HepG2 (cell line): ENCODE results near the gene SS18L1. TPM values are rescaled to one million over a fixed set of nuclear protein-coding genes. Genes with fewer than 3 reads are reported as not detected.
A peak's percentile ranks its signal among the peaks of the same experiment; 100 is the strongest.

Source experiments
- BORCS8-MEF2B ChIP-seq: sonication (generic); formaldehyde crosslinking; IDR thresholded peaks from 2 replicates; pipeline ENCODE4 v1.8.0; 2022; ENCODE audit warnings: mild to moderate bottlenecking, missing genetic modification reagents
- CAMTA2 ChIP-seq: sonication (generic); formaldehyde crosslinking; IDR thresholded peaks from 2 replicates; pipeline ENCODE4 v1.4.0; 2020; ENCODE audit warnings: mild to moderate bottlenecking, missing genetic modification reagents, borderline replicate concordance
- DMAP1 ChIP-seq: IDR thresholded peaks from 2 replicates; pipeline ENCODE4 v1.6.1; 2016
- JUN ChIP-seq: sonication (generic); formaldehyde crosslinking; IDR thresholded peaks from 2 replicates; pipeline ENCODE4 v1.4.0; 2020; ENCODE audit warnings: mild to moderate bottlenecking, missing genetic modification reagents
- MAF1 ChIP-seq: sonication (generic); formaldehyde crosslinking; IDR thresholded peaks from 2 replicates; pipeline ENCODE4 v1.5.0; 2020; ENCODE audit warnings: missing genetic modification reagents, borderline replicate concordance
- MED13 ChIP-seq: sonication (generic); formaldehyde crosslinking; IDR thresholded peaks from 2 replicates; pipeline ENCODE4 v1.5.0; 2020; ENCODE audit warnings: missing genetic modification reagents
- NFIB ChIP-seq: sonication (generic); formaldehyde crosslinking; IDR thresholded peaks from 2 replicates; pipeline ENCODE4 v1.9.0; 2021; ENCODE audit warnings: missing genetic modification reagents, mild to moderate bottlenecking, borderline replicate concordance
- RNF2 ChIP-seq: fragments of 450-650 bp; conservative IDR thresholded peaks from 2 replicates; pipeline ENCODE4 v1.6.1; 2016; ENCODE audit warnings: low read depth
- TEAD2 ChIP-seq: sonication (generic); formaldehyde crosslinking; IDR thresholded peaks from 2 replicates; pipeline ENCODE4 v1.9.0; 2021; ENCODE audit warnings: missing genetic modification reagents
- WIZ ChIP-seq: sonication (generic); formaldehyde crosslinking; IDR thresholded peaks from 2 replicates; pipeline ENCODE4 v1.5.1; 2020; ENCODE audit warnings: mild to moderate bottlenecking, missing genetic modification reagents
- ZBTB7A ChIP-seq: sonication (generic); formaldehyde crosslinking; IDR thresholded peaks from 2 replicates; pipeline ENCODE4 v1.8.0; 2022; ENCODE audit warnings: mild to moderate bottlenecking, missing genetic modification reagents
- ZFX ChIP-seq: sonication (generic); formaldehyde crosslinking; IDR thresholded peaks from 2 replicates; pipeline ENCODE4 v1.4.0; 2020; ENCODE audit warnings: mild to moderate bottlenecking, low read depth, missing genetic modification reagents, moderate library complexity
- ZNF235 ChIP-seq: sonication (generic); formaldehyde crosslinking; IDR thresholded peaks from 2 replicates; pipeline ENCODE4 v1.8.1; 2023; ENCODE audit warnings: mild to moderate bottlenecking, missing genetic modification reagents, borderline replicate concordance
- ZNF263 ChIP-seq: sonication (generic); formaldehyde crosslinking; IDR thresholded peaks from 2 replicates; pipeline ENCODE4 v1.4.0; 2020; ENCODE audit warnings: missing genetic modification reagents
- ZNF333 ChIP-seq: sonication (generic); formaldehyde crosslinking; IDR thresholded peaks from 2 replicates; pipeline ENCODE4 v1.4.0; 2020; ENCODE audit warnings: mild to moderate bottlenecking, missing genetic modification reagents, borderline replicate concordance
- ZNF567 ChIP-seq: sonication (generic); formaldehyde crosslinking; IDR thresholded peaks from 2 replicates; pipeline ENCODE4 v1.8.1; 2023; ENCODE audit warnings: mild to moderate bottlenecking, missing genetic modification reagents, borderline replicate concordance
- ZNF768 ChIP-seq: sonication (generic); formaldehyde crosslinking; IDR thresholded peaks from 2 replicates; pipeline ENCODE4 v1.4.0; 2020; ENCODE audit warnings: missing genetic modification reagents
- polyA plus RNA-seq, 8 experiments: library from polyadenylated mRNA; depleted of rRNA in 3 of 8; stranded (reverse) in 7 of 8; unstranded in 1 of 8; fragments of >200 nt; fragmentation: Illumina TruSeq in 4 of 8; extraction: Trizol in 4 of 8; gene quantifications; 2 replicates each; pipeline versions ENCODE4 v1.2.1 to v1.2.3, GENCODE V29; 2011 to 2016; ENCODE audit warnings: low read depth in 4 of 8, missing spikeins in 1 of 8, mixed read lengths in 1 of 8; ENCODE audit not compliant: insufficient read depth in 1 of 8
- total RNA-seq, 5 experiments: library from RNA; depleted of rRNA; stranded (reverse); fragments of >200 nt; fragmentation: Illumina TruSeq; extraction: Trizol; gene quantifications; 2 replicates each; pipeline ENCODE4 v1.2.3, GENCODE V29; 2016; ENCODE audit warnings: low read depth in 1 of 5
- TF ChIP-seq, protein P1 (sequence below): sonication (generic); formaldehyde crosslinking; IDR thresholded peaks from 2 replicates; pipeline ENCODE4 v1.5.1; 2020; ENCODE audit warnings: mild to moderate bottlenecking, missing genetic modification reagents, moderate library complexity
- TF ChIP-seq, protein P2 (sequence below): IDR thresholded peaks from 2 replicates; pipeline ENCODE4 v1.6.1; 2012; ENCODE audit warnings: inconsistent platforms
- TF ChIP-seq, protein P3 (sequence below): sonication (generic); formaldehyde crosslinking; IDR thresholded peaks from 2 replicates; pipeline ENCODE4 v1.4.0; 2020; ENCODE audit warnings: missing genetic modification reagents
- TF ChIP-seq, protein P4 (sequence below): sonication (generic); formaldehyde crosslinking; IDR thresholded peaks from 2 replicates; pipeline ENCODE4 v1.4.0; 2020; ENCODE audit warnings: missing genetic modification reagents
- TF ChIP-seq, protein P5 (sequence below): IDR thresholded peaks from 2 replicates; pipeline ENCODE4 v1.6.1; 2016

SS18L1 gene
- total and polyA plus RNA-seq, 2 of the 13 experiments (the other 11 are each of a cell fraction or from before 2014, with no cell fraction given) = 17.8 to 27.6 TPM

DNA sequence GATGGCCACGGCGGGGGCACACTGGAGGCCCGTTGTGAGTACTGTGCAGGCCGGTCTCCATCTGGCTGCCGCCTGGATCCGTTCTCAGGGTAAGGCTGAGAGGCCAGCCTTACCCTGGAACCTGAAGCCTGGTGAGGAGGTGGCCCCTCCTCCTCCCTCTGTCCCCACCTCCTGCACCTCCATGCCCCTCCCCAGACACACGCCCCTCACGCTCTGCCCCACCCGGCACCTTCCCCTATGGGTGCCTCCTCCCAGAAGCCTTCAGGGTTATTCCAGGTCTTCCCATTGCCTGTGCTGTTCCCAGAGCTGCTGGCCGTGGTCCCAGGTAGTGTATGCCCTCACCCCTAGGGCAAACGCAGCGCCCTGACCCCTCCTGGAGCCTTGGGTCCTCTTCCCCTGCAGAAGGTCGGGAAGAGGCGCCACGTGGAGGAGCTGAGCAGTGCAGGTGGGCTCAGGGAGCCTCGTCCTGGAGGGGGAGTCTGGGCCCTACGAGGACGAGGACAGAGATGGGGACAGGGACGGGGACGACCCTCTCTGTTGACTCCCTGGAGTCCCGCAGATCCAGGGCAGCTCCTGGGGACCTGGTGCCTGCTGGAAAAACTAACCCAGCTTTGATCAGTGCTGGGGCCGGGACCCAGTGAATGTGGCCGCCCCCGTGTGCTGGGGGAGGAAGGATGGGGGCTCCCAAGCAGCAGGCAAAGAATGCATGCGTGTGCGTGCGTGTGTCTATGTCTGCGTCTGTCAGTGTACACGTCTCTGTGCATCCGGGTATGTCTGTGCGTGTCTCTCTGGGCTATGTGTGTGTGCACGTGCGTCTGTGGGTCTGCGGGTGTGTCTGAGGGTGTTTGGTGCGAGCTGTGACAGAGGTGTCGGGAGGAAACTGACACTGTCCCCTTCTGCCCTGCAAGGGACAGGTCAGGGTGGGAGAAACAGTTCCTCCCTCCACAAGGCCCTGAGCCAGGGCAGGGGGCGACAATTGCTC is 84.7 kb downstream of the SS18L1 start (continued):
- TF ChIP-seq, protein P1, sequence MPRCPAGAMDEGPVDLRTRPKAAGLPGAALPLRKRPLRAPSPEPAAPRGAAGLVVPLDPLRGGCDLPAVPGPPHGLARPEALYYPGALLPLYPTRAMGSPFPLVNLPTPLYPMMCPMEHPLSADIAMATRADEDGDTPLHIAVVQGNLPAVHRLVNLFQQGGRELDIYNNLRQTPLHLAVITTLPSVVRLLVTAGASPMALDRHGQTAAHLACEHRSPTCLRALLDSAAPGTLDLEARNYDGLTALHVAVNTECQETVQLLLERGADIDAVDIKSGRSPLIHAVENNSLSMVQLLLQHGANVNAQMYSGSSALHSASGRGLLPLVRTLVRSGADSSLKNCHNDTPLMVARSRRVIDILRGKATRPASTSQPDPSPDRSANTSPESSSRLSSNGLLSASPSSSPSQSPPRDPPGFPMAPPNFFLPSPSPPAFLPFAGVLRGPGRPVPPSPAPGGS = 0 out of 2 replicates have a peak, but pooled peaks have one; percentile 2
- TF ChIP-seq ZFX (CRISPR knock-in tag) = 0 out of 2 replicates have a peak, but pooled peaks have one; percentile 1
- no peak for TF ChIP-seq MAF1 (CRISPR knock-in tag)
- TF ChIP-seq BORCS8-MEF2B (CRISPR knock-in tag) = 0 out of 2 replicates have a peak, but pooled peaks have one; percentile 6
- 0 out of 2 replicates have a peak, but pooled peaks have one; percentile 21 for TF ChIP-seq DMAP1 (CRISPR knock-in tag)
- TF ChIP-seq JUN (CRISPR knock-in tag) = 0 out of 2 replicates have a peak, but pooled peaks have one; percentile 12
- no peak; the same call in 1 of the 2 replicates for TF ChIP-seq ZNF235 (CRISPR knock-in tag)
- TF ChIP-seq CAMTA2 (CRISPR knock-in tag) = 0 out of 2 replicates have a peak, but pooled peaks have one; percentile 27
- TF ChIP-seq ZBTB7A (CRISPR knock-in tag) = peak; percentile 82; the same call in 1 of the 2 replicates
- TF ChIP-seq MED13 = 0 out of 2 replicates have a peak, but pooled peaks have one; percentile 35
- TF ChIP-seq ZNF263 (CRISPR knock-in tag) = peak; percentile 17; the same call in 1 of the 2 replicates
- 0 out of 2 replicates have a peak, but pooled peaks have one; percentile 47 for TF ChIP-seq ZNF333 (CRISPR knock-in tag)
- peak; percentile 90; the same call in 1 of the 2 replicates for TF ChIP-seq NFIB
- peak; percentile 69; the same call in 1 of the 2 replicates for TF ChIP-seq RNF2
- TF ChIP-seq, protein P2, sequence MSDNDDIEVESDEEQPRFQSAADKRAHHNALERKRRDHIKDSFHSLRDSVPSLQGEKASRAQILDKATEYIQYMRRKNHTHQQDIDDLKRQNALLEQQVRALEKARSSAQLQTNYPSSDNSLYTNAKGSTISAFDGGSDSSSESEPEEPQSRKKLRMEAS = peak; percentile 86
- TF ChIP-seq ZNF567 = 0 out of 2 replicates have a peak, but pooled peaks have one; percentile 46
- TF ChIP-seq, protein P3, sequence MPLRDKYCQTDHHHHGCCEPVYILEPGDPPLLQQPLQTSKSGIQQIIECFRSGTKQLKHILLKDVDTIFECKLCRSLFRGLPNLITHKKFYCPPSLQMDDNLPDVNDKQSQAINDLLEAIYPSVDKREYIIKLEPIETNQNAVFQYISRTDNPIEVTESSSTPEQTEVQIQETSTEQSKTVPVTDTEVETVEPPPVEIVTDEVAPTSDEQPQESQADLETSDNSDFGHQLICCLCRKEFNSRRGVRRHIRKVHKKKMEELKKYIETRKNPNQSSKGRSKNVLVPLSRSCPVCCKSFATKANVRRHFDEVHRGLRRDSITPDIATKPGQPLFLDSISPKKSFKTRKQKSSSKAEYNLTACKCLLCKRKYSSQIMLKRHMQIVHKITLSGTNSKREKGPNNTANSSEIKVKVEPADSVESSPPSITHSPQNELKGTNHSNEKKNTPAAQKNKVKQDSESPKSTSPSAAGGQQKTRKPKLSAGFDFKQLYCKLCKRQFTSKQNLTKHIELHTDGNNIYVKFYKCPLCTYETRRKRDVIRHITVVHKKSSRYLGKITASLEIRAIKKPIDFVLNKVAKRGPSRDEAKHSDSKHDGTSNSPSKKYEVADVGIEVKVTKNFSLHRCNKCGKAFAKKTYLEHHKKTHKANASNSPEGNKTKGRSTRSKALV (CRISPR knock-in tag) = 0 out of 2 replicates have a peak, but pooled peaks have one; percentile 28
- TF ChIP-seq TEAD2 (CRISPR knock-in tag) = 0 out of 2 replicates have a peak, but pooled peaks have one; percentile 66
- TF ChIP-seq, protein P4, sequence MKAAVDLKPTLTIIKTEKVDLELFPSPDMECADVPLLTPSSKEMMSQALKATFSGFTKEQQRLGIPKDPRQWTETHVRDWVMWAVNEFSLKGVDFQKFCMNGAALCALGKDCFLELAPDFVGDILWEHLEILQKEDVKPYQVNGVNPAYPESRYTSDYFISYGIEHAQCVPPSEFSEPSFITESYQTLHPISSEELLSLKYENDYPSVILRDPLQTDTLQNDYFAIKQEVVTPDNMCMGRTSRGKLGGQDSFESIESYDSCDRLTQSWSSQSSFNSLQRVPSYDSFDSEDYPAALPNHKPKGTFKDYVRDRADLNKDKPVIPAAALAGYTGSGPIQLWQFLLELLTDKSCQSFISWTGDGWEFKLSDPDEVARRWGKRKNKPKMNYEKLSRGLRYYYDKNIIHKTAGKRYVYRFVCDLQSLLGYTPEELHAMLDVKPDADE (CRISPR knock-in tag) = no peak
- TF ChIP-seq, protein P5, sequence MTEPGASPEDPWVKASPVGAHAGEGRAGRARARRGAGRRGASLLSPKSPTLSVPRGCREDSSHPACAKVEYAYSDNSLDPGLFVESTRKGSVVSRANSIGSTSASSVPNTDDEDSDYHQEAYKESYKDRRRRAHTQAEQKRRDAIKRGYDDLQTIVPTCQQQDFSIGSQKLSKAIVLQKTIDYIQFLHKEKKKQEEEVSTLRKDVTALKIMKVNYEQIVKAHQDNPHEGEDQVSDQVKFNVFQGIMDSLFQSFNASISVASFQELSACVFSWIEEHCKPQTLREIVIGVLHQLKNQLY (CRISPR knock-in tag) = no peak
- TF ChIP-seq ZNF768 (CRISPR knock-in tag) = peak; percentile 60; the same call in 1 of the 2 replicates
- no peak for TF ChIP-seq WIZ (CRISPR knock-in tag)
